DND-41 (cell line): ENCODE measurements around the gene RAD51B.

Source experiments
- ATAC-seq: fragments of 200-7000 bp; cut with Tn5 transposase; 3 replicates; pipeline ENCODE4 v1.9.1; 2021; ENCODE audit warnings: low read depth; ENCODE audit not compliant: insufficient read depth
- DNase-seq: peaks from one replicate; pipeline ENCODE4 v3.0.0-alpha.2; 2020
- H2AFZ ChIP-seq: 2 replicates; pipeline ENCODE4 v1.6.0; 2012; ENCODE audit warnings: low read depth, low read length
- H3K27ac ChIP-seq: 2 replicates; pipeline ENCODE4 v1.5.1; 2012; ENCODE audit warnings: low read length, inconsistent platforms
- H3K27me3 ChIP-seq: fragments of 200-600 bp; sonication (generic); 2 replicates; pipeline ENCODE4 v1.6.0; 2012; ENCODE audit warnings: low read length, mild to moderate bottlenecking, inconsistent platforms; ENCODE audit not compliant: insufficient read depth, poor library complexity
- H3K36me3 ChIP-seq: 2 replicates; pipeline ENCODE4 v1.5.1; 2012; ENCODE audit warnings: low read length, inconsistent platforms; ENCODE audit not compliant: insufficient read depth
- H3K4me1 ChIP-seq: 2 replicates; pipeline ENCODE4 v1.5.1; 2012; ENCODE audit warnings: mild to moderate bottlenecking, low read length; ENCODE audit not compliant: insufficient read depth
- H3K4me2 ChIP-seq: 2 replicates; pipeline ENCODE4 v1.6.0; 2012; ENCODE audit warnings: mild to moderate bottlenecking, moderate library complexity, low read length, inconsistent platforms; ENCODE audit not compliant: insufficient read depth
- H3K4me3 ChIP-seq, 2 experiments: fragments of 200-600 bp in 1 of 2; shearing (Covaris generic) in 1 of 2; 2 replicates each; pipeline ENCODE4 v1.5.1; 2012 to 2016; ENCODE audit warnings: inconsistent platforms in 2 of 2, low read length in 2 of 2, mild to moderate bottlenecking in 2 of 2, low read depth in 1 of 2, moderate library complexity in 1 of 2
- H3K79me2 ChIP-seq: 2 replicates; pipeline ENCODE4 v1.6.0; 2012; ENCODE audit warnings: low read length, inconsistent platforms; ENCODE audit not compliant: insufficient read depth
- H3K9ac ChIP-seq: 2 replicates; pipeline ENCODE4 v1.6.0; 2012; ENCODE audit warnings: low read depth, mild to moderate bottlenecking, inconsistent platforms, low read length, moderate library complexity
- H3K9me3 ChIP-seq: 2 replicates; pipeline ENCODE4 v1.5.1; 2012; ENCODE audit warnings: low read length, moderate library complexity, mild to moderate bottlenecking, inconsistent platforms; ENCODE audit not compliant: insufficient read depth, severe bottlenecking
- H4K20me1 ChIP-seq: 2 replicates; pipeline ENCODE4 v1.6.0; 2012; ENCODE audit warnings: low read length; ENCODE audit not compliant: insufficient read depth
- EZH2 ChIP-seq: IDR thresholded peaks from 3 replicates; pipeline ENCODE4 v1.6.1; 2012; ENCODE audit warnings: borderline replicate concordance, low read depth, mild to moderate bottlenecking, moderate library complexity, low read length, inconsistent platforms; ENCODE audit not compliant: severe bottlenecking
- TF ChIP-seq, protein P1 (sequence below): IDR thresholded peaks from 2 replicates; pipeline ENCODE4 v1.5.1; 2012; ENCODE audit warnings: borderline replicate concordance, low read length, moderate library complexity, mild to moderate bottlenecking; ENCODE audit not compliant: poor library complexity, severe bottlenecking; ENCODE audit errors: extremely low read depth

The RAD51B gene

DNA sequence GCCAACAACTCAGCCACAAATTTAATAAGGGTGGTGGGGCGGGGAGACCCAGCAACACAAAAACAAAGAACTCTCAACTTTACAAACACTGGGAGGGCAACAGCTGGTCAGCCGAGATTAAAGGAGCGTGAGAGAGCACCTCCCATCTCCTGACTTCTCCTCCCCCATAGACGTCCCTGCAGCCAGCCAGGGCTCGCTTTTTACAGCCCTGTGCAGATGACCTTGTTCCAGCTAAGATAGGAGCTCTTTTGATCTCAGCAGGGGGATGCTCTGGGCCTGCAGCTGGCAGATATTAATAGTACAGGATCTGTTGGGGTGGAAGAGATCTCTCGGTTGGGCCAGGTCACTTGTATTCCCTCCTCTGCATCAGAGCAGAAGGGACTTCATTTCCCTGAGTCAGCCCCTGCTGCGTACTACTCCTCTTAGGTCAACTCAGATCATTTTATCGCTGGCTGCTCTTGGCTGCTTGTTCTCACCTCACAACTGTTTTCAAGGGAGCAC, 475.8 kb downstream of the RAD51B start:
- Histone ChIP-seq H3K79me2 (no peaks in the 10 kb centered on the region), H3K9ac (no peak overlapping the region), H3K27me3 (no peaks in the 10 kb centered on the region), H3K36me3 (no peaks in the 10 kb centered on the region), H2AFZ (no peak overlapping the region), H3K4me2 (no peak overlapping the region), H3K4me1 (no peaks in the 10 kb centered on the region), H3K9me3 (no peaks in the 10 kb centered on the region), H3K27ac (no peak overlapping the region), H4K20me1 (no peaks in the 10 kb centered on the region), H3K4me3 (no peak overlapping the region)
- DNase-seq: no peak
- TF ChIP-seq, protein P1, sequence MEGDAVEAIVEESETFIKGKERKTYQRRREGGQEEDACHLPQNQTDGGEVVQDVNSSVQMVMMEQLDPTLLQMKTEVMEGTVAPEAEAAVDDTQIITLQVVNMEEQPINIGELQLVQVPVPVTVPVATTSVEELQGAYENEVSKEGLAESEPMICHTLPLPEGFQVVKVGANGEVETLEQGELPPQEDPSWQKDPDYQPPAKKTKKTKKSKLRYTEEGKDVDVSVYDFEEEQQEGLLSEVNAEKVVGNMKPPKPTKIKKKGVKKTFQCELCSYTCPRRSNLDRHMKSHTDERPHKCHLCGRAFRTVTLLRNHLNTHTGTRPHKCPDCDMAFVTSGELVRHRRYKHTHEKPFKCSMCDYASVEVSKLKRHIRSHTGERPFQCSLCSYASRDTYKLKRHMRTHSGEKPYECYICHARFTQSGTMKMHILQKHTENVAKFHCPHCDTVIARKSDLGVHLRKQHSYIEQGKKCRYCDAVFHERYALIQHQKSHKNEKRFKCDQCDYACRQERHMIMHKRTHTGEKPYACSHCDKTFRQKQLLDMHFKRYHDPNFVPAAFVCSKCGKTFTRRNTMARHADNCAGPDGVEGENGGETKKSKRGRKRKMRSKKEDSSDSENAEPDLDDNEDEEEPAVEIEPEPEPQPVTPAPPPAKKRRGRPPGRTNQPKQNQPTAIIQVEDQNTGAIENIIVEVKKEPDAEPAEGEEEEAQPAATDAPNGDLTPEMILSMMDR: no peak
- TF ChIP-seq EZH2: no peak
- no peak for ATAC-seq

DNA sequence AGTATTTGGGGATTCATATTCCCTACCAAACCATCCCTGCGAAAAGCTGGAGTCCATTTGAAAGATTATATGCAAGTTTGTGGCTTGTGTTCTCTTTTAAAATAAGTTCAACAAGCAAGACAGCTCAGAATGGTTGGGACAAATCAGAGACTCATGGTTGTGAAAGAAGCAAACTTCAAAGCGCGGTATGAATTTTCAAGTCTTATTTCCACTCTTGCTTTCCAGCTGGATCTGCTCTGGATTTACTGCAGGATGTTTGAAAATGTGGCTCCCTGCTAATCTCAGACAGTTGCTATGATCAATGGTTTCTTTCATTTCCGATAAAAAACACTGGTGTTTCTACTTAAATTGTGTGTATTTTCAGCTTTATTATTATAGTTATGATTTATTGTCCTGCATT, 477.5 kb downstream of the RAD51B start:
- no peaks in the 10 kb centered on the region for H3K27me3 ChIP-seq
- no peak overlapping the region for H3K4me3 ChIP-seq
- no peaks in the 10 kb centered on the region for H3K79me2 ChIP-seq
- H3K9me3 ChIP-seq: peaks cover under 1% of the 10 kb centered on the region
- H3K4me2 ChIP-seq: no peak overlapping the region
- H3K36me3 ChIP-seq: peaks cover 1% of the 10 kb centered on the region
- H3K4me1 ChIP-seq: no peaks in the 10 kb centered on the region
- no peak overlapping the region for H2AFZ ChIP-seq
- no peak overlapping the region for H3K27ac ChIP-seq
- ATAC-seq: no peak
- no peak for DNase-seq
- TF ChIP-seq, protein P1: no peak
- no peak for TF ChIP-seq EZH2
- H4K20me1 ChIP-seq: no peaks in the 10 kb centered on the region
- no peak overlapping the region for H3K9ac ChIP-seq

DNA sequence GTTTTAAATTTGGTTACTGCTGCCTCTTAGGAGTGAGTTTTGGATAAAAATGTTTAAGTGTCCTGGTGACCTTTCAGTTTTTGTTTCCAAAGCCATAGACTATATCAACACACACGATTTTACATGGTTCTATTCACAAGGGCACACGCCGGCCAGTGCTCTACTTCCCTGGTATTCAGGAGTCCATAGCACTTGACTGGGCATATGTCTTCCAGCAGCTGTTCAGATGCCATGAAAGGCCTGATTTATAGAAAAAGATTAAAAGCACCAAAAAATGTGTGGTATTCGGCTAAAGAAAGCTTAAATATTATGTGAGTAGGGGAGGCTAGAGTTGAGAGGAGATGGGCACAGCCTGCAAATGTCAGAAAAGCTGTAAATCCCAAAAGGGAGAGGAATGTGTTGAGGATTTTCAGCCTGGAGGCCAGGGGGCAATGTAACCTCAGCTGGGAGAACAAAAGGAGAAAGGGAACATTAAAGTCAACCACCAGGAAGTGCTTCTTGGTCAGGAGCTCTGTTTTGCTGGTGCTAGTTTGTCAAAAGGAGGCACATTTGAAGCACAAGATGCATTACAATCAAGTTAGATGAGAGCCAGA, 478.4 kb downstream of the RAD51B start:
- no peak for ATAC-seq
- no peak overlapping the region for H2AFZ ChIP-seq
- peaks cover 6% of the 10 kb centered on the region for H3K9me3 ChIP-seq
- no peak overlapping the region for H3K4me2 ChIP-seq
- no peak for TF ChIP-seq EZH2
- TF ChIP-seq, protein P1: peak; percentile 23
- H3K79me2 ChIP-seq: no peaks in the 10 kb centered on the region
- no peaks in the 10 kb centered on the region for H3K4me1 ChIP-seq
- H4K20me1 ChIP-seq: no peaks in the 10 kb centered on the region
- no peak overlapping the region for H3K9ac ChIP-seq
- peaks cover 4% of the 10 kb centered on the region for H3K36me3 ChIP-seq
- no peak overlapping the region for H3K27ac ChIP-seq
- no peak overlapping the region for H3K4me3 ChIP-seq
- H3K27me3 ChIP-seq: no peaks in the 10 kb centered on the region
- no peak for DNase-seq

DNA sequence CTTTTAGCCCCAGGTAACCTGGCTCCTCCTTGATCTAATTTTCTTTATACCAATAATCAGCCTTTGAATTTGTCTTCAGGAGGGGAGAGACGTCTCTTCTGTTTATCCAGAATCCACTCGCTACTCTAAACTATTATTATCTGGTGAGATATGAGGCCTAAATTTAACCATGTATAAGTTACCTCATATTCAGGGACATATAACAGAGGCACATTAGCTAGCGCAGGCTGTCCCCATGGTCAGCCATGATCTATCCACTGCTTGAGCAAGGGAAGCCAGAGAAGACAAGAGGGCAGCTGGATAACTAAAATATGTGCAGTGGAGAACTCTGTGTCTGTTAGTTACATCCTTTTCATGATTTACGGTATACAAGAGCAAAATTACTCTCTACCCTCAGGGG, 481.0 kb downstream of the RAD51B start:
- Histone ChIP-seq H2AFZ (no peak overlapping the region), H3K79me2 (no peaks in the 10 kb centered on the region), H3K36me3 (peaks cover 4% of the 10 kb centered on the region), H3K4me3 (no peak overlapping the region), H3K27ac (no peak overlapping the region), H3K27me3 (no peaks in the 10 kb centered on the region), H3K9ac (no peak overlapping the region), H3K4me1 (no peaks in the 10 kb centered on the region), H3K4me2 (no peak overlapping the region), H3K9me3 (peaks cover 6% of the 10 kb centered on the region), H4K20me1 (no peaks in the 10 kb centered on the region)
- ATAC-seq (no peak), DNase-seq (no peak)
- TF ChIP-seq, protein P1: no peak
- no peak for TF ChIP-seq EZH2
